ENCODE measurements around the gene MLLT1. TPM values are rescaled to one million over a fixed set of nuclear protein-coding genes. Genes with fewer than 3 reads are reported as not detected.

MLLT1 gene
- total RNA-seq, 4 donors from 2014 or later = 13.9 to 37.7 (median 24.4) TPM

GRCh38 chr19:6204866-6205723 is 74.7 kb downstream of the MLLT1 start:
- no peaks in the 10 kb centered on the region for H3K9me3 ChIP-seq
- no peaks in the 10 kb centered on the region for H3K4me1 ChIP-seq
- H3K27me3 ChIP-seq = no peaks in the 10 kb centered on the region
- no peak for DNase-seq
- in situ Hi-C loops (cut with MboI; ENCODE audit: low sequenced_read_pairs in 4 of 4) (loop anchor here in 1 of 4 donors (10.0 kb wide), 1 partner anchor 90 kb away; no protein-coding TSS in a partner anchor), intact Hi-C loops (cut with DNase I; ENCODE audit: low total_unique reads) (no loop called here)
- no peak overlapping the region for H3K27ac ChIP-seq
- H3K36me3 ChIP-seq = no peaks in the 10 kb centered on the region
- no peak for ATAC-seq
- TF ChIP-seq POLR2A (IDR thresholded peaks at IDR 0.05) (no peak), CTCF (IDR thresholded peaks at IDR 0.05 in 4 of 5, conservative IDR thresholded peaks at IDR 0.05 in 1 of 5) (no peak)
- no peak overlapping the region for H3K4me3 ChIP-seq

GRCh38 chr19:6204212-6204611 is 75.6 kb downstream of the MLLT1 start:
- Histone ChIP-seq H3K9me3 (no peaks in the 10 kb centered on the region), H3K4me3 (no peak overlapping the region), H3K27ac (peak overlapping the region in 1 of 4 donors; percentile 12), H3K4me1 (peaks cover 0 to 4% of the 10 kb centered on the region in 2 donors), H3K36me3 (no peaks in the 10 kb centered on the region), H3K27me3 (no peaks in the 10 kb centered on the region)
- TF ChIP-seq POLR2A (IDR thresholded peaks at IDR 0.05) = no peak
- no peak for TF ChIP-seq CTCF (IDR thresholded peaks at IDR 0.05 in 4 of 5, conservative IDR thresholded peaks at IDR 0.05 in 1 of 5)
- in situ Hi-C loops (cut with MboI; ENCODE audit: low sequenced_read_pairs in 4 of 4) = loop anchor here in 1 of 4 donors (10.0 kb wide), 1 partner anchor 91 kb away; no protein-coding TSS in a partner anchor
- ATAC-seq (peak in 1 of 2 donors; percentile 23), DNase-seq (peak in 1 of 2 donors; percentile 75)
- intact Hi-C loops (cut with DNase I; ENCODE audit: low total_unique reads) = no loop called here

- TF ChIP-seq CTCF (IDR thresholded peaks at IDR 0.05 in 4 of 5, conservative IDR thresholded peaks at IDR 0.05 in 1 of 5) = peak; percentile 46 to 75 (median 67)
- no peak for TF ChIP-seq POLR2A (IDR thresholded peaks at IDR 0.05)
- ATAC-seq = peak; percentile 94 to 96
- Histone ChIP-seq H3K27me3 (no peaks in the 10 kb centered on the region), H3K4me1 (peaks cover 11 to 13% of the 10 kb centered on the region in 2 donors), H3K4me3 (peak overlapping the region; percentile 62 to 85 (median 72)), H3K9me3 (no peaks in the 10 kb centered on the region), H3K36me3 (no peaks in the 10 kb centered on the region), H3K27ac (peak overlapping the region; percentile 69 to 87 (median 80))
- DNase-seq = peak; percentile 96 to 99
- intact Hi-C loops (cut with DNase I; ENCODE audit: low total_unique reads) (loop anchor here (1.0 to 5.0 kb wide), 3 partner anchors 75 to 222 kb away; partner anchors contain the start of genes ALKBH7 and RANBP3), in situ Hi-C loops (cut with MboI; ENCODE audit: low sequenced_read_pairs in 4 of 4) (no loop called here)
These were observed 80.4 kb downstream of the MLLT1 start for GRCh38 chr19:6199240-6199994.

GRCh38 chr19:6198896-6199239 is 80.9 kb downstream of the MLLT1 start:
- no peaks in the 10 kb centered on the region for H3K9me3 ChIP-seq
- no peaks in the 10 kb centered on the region for H3K36me3 ChIP-seq
- no peak for DNase-seq
- peaks cover 11 to 13% of the 10 kb centered on the region in 2 donors for H3K4me1 ChIP-seq
- H3K27me3 ChIP-seq = no peaks in the 10 kb centered on the region
- intact Hi-C loops (cut with DNase I; ENCODE audit: low total_unique reads) = loop anchor here (1.0 to 5.0 kb wide), 3 partner anchors 75 to 222 kb away; partner anchors contain the start of genes ALKBH7 and RANBP3
- in situ Hi-C loops (cut with MboI; ENCODE audit: low sequenced_read_pairs in 4 of 4) = no loop called here
- peak overlapping the region; percentile 62 to 85 (median 72) for H3K4me3 ChIP-seq
- TF ChIP-seq CTCF (IDR thresholded peaks at IDR 0.05 in 4 of 5, conservative IDR thresholded peaks at IDR 0.05 in 1 of 5) (no peak), POLR2A (IDR thresholded peaks at IDR 0.05) (no peak)
- no peak for ATAC-seq
- peak overlapping the region; percentile 56 to 70 (median 64) for H3K27ac ChIP-seq

Measured in gastrocnemius medialis (tissue), 4 donors.